Natural killer cell (primary cell): Measurements from ENCODE around the gene STARD10. TPM values are rescaled to one million over a fixed set of nuclear protein-coding genes. Genes with fewer than 3 reads are reported as not detected.

Experiments
- ATAC-seq, 3 donors: fragments of 150-1000 bp in 2 of 3; fragments of 200-7000 bp in 1 of 3; cut with Tn5 transposase; 1 replicate in 1 of 3; 2 replicates in 2 of 3; pipeline ENCODE4 v1.10.0; 2021; ENCODE audit warnings: mild to moderate bottlenecking in 2 of 3, moderate library complexity in 2 of 3
- DNase-seq, 2 donors: peaks; one replicate each; pipeline versions ENCODE4 v3.0.0 to v3.0.0-alpha.2; 2013 to 2021; ENCODE audit warnings: mixed read lengths in 1 of 2
- H3K27ac ChIP-seq: one replicate; pipeline ENCODE4 v1.5.1; 2013; ENCODE audit warnings: mild to moderate bottlenecking, low read length
- H3K27me3 ChIP-seq: one replicate; pipeline ENCODE4 v1.6.1; 2013; ENCODE audit warnings: low read length; ENCODE audit not compliant: control insufficient read depth, insufficient read depth
- H3K36me3 ChIP-seq: one replicate; pipeline ENCODE4 v1.6.1; 2013; ENCODE audit warnings: low read length; ENCODE audit not compliant: control insufficient read depth, insufficient read depth
- H3K4me1 ChIP-seq: one replicate; pipeline ENCODE4 v1.6.1; 2013; ENCODE audit warnings: low read length; ENCODE audit not compliant: control insufficient read depth, insufficient read depth
- H3K4me3 ChIP-seq: one replicate; pipeline ENCODE4 v1.5.1; 2013; ENCODE audit warnings: low read length
- H3K9me3 ChIP-seq: one replicate; pipeline ENCODE4 v1.6.1; 2013; ENCODE audit warnings: low read length; ENCODE audit not compliant: control insufficient read depth, insufficient read depth
- H3K27ac Mint-ChIP-seq, 2 donors: one replicate each; pipeline ENCODE4 v1.8.0; 2022; ENCODE audit warnings: mild to moderate bottlenecking in 2 of 2, mixed read lengths in 2 of 2, moderate library complexity in 1 of 2
- H3K27me3 Mint-ChIP-seq, 2 donors: one replicate each; pipeline ENCODE4 v1.8.0; 2022; ENCODE audit warnings: low read depth in 2 of 2, mixed read lengths in 2 of 2
- H3K36me3 Mint-ChIP-seq: one replicate; pipeline ENCODE4 v1.8.0; 2022; ENCODE audit warnings: mixed read lengths
- H3K4me1 Mint-ChIP-seq, 2 donors: one replicate each; pipeline ENCODE4 v1.8.0; 2022; ENCODE audit warnings: mixed read lengths in 2 of 2
- H3K4me3 Mint-ChIP-seq: one replicate; pipeline ENCODE4 v1.8.0; 2022; ENCODE audit warnings: mild to moderate bottlenecking, moderate library complexity, mixed read lengths
- H3K9me3 Mint-ChIP-seq, 2 donors: one replicate each; pipeline ENCODE4 v1.8.0; 2022; ENCODE audit warnings: mixed read lengths in 2 of 2
- CTCF ChIP-seq: fragments of 200-600 bp; IDR thresholded peaks from one replicate; pipeline ENCODE4 v1.8.0; 2022; ENCODE audit warnings: antibody characterized with exemption
- WGBS: methylation state at CpG from one replicate; pipeline ENCODE4 v1.1.7; 2013; ENCODE audit warnings: missing lambda C conversion rate; ENCODE audit not compliant: insufficient coverage; 5-methylcytosine and 5-hydroxymethylcytosine counted together
- intact Hi-C: fragments of 100-400 bp; cut with micrococcal nuclease; formaldehyde crosslinking; loops from one replicate; pipeline ENCODE4 v1.14.2; 2022
- total RNA-seq, 4 donors: library from RNA; stranded (reverse); fragments of 120-200 nt in 1 of 4; gene quantifications; one replicate each; pipeline versions ENCODE4 v1.2.3 to v1.2.4, GENCODE V29; 2013 to 2022

STARD10 gene
- total RNA-seq, 3 donors from 2014 or later (not counting 1 experiment from before 2014, with no cell fraction given), result 10.9 to 17.3 (median 11.7) TPM

- H3K27ac ChIP-seq, result peak overlapping the region; percentile 8
Measured at GRCh38 chr11:72746821-72747220, 47.0 kb downstream of the STARD10 start.

DNA sequence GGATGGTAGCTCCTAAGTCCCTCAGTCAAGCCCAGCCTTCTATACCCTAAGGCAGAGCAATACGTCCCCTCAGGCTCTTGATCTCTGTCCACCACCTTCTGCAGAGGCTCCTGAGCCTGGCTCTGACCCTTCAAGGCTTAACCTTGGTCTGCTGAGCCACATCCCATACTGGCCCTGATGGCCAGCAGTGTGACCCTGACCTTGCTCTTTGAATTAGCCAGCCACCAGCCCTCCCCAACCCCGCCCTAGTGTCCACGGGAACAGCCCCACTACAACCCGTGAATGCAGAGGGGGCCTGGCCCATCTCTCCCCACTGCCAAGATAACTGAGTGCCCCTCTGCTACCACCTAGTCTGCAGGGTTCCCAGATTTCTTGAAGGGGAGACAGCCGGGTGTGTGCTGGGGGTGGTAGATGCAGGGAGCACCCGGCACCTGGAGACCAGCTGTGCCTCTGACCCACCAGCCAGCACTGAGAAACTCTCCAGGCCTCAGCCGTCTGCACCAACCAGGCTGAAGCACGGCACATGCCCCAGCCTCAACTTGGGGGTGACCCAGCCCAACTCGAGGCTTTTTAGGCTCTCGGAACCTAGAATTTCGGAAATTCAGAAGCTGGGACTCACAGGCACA lies 47.8 kb downstream of the STARD10 start:
- no peak overlapping the region for H3K4me3 ChIP-seq
- H3K36me3 Mint-ChIP-seq, result no peaks in the 10 kb centered on the region

More at GRCh38 chr11:72746821-72747220, 47.0 kb downstream of the STARD10 start:
- Mint-ChIP-seq H3K4me1 (peaks cover 61 to 83% of the 10 kb centered on the region in 2 donors), H3K4me3 (no peak overlapping the region), H3K27ac (peak overlapping the region; percentile 77 to 93), H3K9me3 (no peaks in the 10 kb centered on the region), H3K36me3 (no peaks in the 10 kb centered on the region), H3K27me3 (no peaks in the 10 kb centered on the region)
- ATAC-seq (no peak), DNase-seq (no peak)
- Histone ChIP-seq H3K36me3 (peaks cover 6% of the 10 kb centered on the region), H3K9me3 (no peaks in the 10 kb centered on the region), H3K4me1 (peaks cover 89% of the 10 kb centered on the region), H3K27me3 (no peaks in the 10 kb centered on the region), H3K4me3 (no peak overlapping the region)
- WGBS, result 93% methylated on average over 3 of the region's 3 CpGs
- intact Hi-C loops, result no loop called here
- TF ChIP-seq CTCF, result no peak

DNA sequence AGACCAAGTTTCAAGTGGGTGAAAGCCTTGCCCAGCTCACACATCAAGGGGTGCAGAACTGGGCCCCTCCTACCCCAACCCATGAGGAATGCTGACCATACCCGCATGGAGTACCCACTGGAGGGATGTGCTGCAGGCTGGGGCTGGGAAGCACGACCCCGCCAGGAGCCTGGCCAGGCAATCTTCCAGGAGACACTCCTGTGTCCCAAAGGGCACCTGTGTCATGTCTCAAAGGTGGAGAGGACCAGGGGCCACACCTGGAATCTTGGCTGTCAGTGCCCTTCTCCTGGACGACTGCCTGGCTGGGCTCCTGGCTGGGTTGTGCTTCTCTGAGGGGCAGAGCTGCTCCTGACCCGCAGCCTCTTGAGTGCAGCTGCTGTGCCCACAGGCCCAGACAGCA lies 48.3 kb downstream of the STARD10 start:
- ATAC-seq, result no peak
- H3K36me3 ChIP-seq, result peaks cover 6% of the 10 kb centered on the region
- H3K9me3 ChIP-seq, result no peaks in the 10 kb centered on the region
- Mint-ChIP-seq H3K9me3 (no peaks in the 10 kb centered on the region), H3K27me3 (no peaks in the 10 kb centered on the region), H3K4me3 (no peak overlapping the region), H3K36me3 (no peaks in the 10 kb centered on the region), H3K4me1 (peaks cover 64 to 83% of the 10 kb centered on the region in 2 donors), H3K27ac (peak overlapping the region; percentile 79 to 97)
- H3K4me3 ChIP-seq, result no peak overlapping the region
- 94% methylated on average over 5 of the region's 5 CpGs for WGBS
- no peak for DNase-seq
- no peak for TF ChIP-seq CTCF
- intact Hi-C loops, result no loop called here
- peak overlapping the region; percentile 43 for H3K27ac ChIP-seq
- H3K27me3 ChIP-seq, result no peaks in the 10 kb centered on the region
- peaks cover 89% of the 10 kb centered on the region for H3K4me1 ChIP-seq

More for the DNA sequence above, 47.8 kb downstream of the STARD10 start:
- Histone ChIP-seq H3K27ac (peak overlapping the region; percentile 43), H3K9me3 (no peaks in the 10 kb centered on the region), H3K27me3 (no peaks in the 10 kb centered on the region), H3K4me1 (peaks cover 89% of the 10 kb centered on the region), H3K36me3 (peaks cover 6% of the 10 kb centered on the region)
- Mint-ChIP-seq H3K4me1 (peaks cover 64 to 83% of the 10 kb centered on the region in 2 donors), H3K27ac (peak overlapping the region; percentile 79 to 97), H3K27me3 (no peaks in the 10 kb centered on the region), H3K4me3 (no peak overlapping the region), H3K9me3 (no peaks in the 10 kb centered on the region)
- 90% methylated on average over 10 of the region's 11 CpGs for WGBS
- TF ChIP-seq CTCF, result no peak
- ATAC-seq (no peak), DNase-seq (no peak)
- intact Hi-C loops, result no loop called here

DNA sequence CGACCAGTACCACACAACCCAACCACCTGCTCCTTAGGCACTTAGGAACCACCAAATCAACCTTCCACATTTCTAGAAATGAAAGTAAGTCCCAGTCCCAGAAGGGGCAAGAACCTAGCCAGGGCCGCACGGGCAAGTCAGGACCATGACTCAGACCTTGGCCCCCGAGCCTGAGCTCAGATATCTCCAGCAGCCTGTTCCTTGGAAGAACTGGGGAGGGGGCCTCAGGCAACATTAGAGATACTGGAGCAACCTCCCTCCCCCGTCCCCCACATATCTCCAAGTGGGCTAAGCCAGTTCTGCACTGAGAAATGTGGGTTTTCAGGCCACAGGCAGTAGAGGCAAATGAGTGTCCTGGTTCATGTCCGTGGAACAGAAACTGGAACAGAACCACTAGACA lies 49.4 kb downstream of the STARD10 start:
- Mint-ChIP-seq H3K4me3 (peak overlapping the region; percentile 62), H3K36me3 (no peaks in the 10 kb centered on the region), H3K27ac (peak overlapping the region; percentile 97 to 100), H3K9me3 (no peaks in the 10 kb centered on the region), H3K27me3 (no peaks in the 10 kb centered on the region), H3K4me1 (peaks cover 71 to 84% of the 10 kb centered on the region in 2 donors)
- Histone ChIP-seq H3K27ac (peak overlapping the region; percentile 97), H3K36me3 (peaks cover 6% of the 10 kb centered on the region), H3K4me3 (no peak overlapping the region), H3K9me3 (no peaks in the 10 kb centered on the region), H3K4me1 (peaks cover 89% of the 10 kb centered on the region), H3K27me3 (no peaks in the 10 kb centered on the region)
- 71% methylated on average over 6 of the region's 6 CpGs for WGBS
- intact Hi-C loops, result no loop called here
- TF ChIP-seq CTCF, result no peak
- ATAC-seq (no peak), DNase-seq (no peak)
